Erythroblast (primary cell): ENCODE measurements around the gene ELMO2.

Experiments
- GATA1 ChIP-seq: IDR thresholded peaks from 2 replicates; pipeline ENCODE4 v1.6.1; 2011; ENCODE audit warnings: low read depth, mild to moderate bottlenecking, control low read depth, low read length, moderate library complexity
- POLR2A ChIP-seq: IDR thresholded peaks from 2 replicates; pipeline ENCODE4 v1.6.1; 2011; ENCODE audit warnings: mild to moderate bottlenecking, low read length

GRCh38 chr20:46339037-46339436, 67.4 kb downstream of the ELMO2 start:
- TF ChIP-seq POLR2A: no peak
- TF ChIP-seq GATA1: no peak
